GM19351 (cell line): ENCODE measurements around the gene PCDH11Y.
A peak's percentile ranks its signal among the peaks of the same experiment; 100 is the strongest.
"Not testable (repeated sequence)": the region's sequence is repeated elsewhere in the genome, so short reads cannot be mapped to it uniquely, and the experiment has no call there.

Source experiments
- ATAC-seq: cut with Tn5 transposase; IDR thresholded peaks from one replicate; pipeline ENCODE4 v1.9.1; 2021; ENCODE audit warnings: mild to moderate bottlenecking, moderate library complexity; ENCODE audit not compliant: unreplicated experiment

PCDH11Y gene, protein sequence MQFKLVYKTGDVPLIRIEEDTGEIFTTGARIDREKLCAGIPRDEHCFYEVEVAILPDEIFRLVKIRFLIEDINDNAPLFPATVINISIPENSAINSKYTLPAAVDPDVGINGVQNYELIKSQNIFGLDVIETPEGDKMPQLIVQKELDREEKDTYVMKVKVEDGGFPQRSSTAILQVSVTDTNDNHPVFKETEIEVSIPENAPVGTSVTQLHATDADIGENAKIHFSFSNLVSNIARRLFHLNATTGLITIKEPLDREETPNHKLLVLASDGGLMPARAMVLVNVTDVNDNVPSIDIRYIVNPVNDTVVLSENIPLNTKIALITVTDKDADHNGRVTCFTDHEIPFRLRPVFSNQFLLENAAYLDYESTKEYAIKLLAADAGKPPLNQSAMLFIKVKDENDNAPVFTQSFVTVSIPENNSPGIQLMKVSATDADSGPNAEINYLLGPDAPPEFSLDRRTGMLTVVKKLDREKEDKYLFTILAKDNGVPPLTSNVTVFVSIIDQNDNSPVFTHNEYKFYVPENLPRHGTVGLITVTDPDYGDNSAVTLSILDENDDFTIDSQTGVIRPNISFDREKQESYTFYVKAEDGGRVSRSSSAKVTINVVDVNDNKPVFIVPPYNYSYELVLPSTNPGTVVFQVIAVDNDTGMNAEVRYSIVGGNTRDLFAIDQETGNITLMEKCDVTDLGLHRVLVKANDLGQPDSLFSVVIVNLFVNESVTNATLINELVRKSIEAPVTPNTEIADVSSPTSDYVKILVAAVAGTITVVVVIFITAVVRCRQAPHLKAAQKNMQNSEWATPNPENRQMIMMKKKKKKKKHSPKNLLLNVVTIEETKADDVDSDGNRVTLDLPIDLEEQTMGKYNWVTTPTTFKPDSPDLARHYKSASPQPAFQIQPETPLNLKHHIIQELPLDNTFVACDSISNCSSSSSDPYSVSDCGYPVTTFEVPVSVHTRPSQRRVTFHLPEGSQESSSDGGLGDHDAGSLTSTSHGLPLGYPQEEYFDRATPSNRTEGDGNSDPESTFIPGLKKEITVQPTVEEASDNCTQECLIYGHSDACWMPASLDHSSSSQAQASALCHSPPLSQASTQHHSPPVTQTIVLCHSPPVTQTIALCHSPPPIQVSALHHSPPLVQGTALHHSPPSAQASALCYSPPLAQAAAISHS (N-terminal part only)

DNA sequence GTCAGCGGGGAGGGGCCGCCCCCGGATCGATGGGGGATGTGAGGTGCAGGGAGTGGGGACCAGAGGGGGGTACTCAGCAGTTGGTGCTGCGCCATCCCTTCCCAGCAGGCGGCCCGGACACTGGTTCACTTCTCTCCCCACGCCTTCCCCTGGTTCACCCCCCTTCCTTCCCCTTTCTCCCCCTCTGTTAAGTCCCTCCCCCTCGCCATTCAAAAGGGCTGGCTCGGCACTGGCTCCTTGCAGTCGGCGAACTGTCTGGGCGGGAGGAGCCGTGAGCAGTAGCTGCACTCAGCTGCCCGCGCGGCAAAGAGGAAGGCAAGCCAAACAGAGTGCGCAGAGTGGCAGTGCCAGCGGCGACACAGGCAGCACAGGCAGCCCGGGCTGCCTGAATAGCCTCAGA is at the start of gene PCDH11Y:
TSS of gene PCDH11Y (plus strand) at position 240 of the 400 bp plus-strand sequence. CDS start 56,804 bp downstream, outside the sequence.
- ATAC-seq, result not testable (repeated sequence)

DNA sequence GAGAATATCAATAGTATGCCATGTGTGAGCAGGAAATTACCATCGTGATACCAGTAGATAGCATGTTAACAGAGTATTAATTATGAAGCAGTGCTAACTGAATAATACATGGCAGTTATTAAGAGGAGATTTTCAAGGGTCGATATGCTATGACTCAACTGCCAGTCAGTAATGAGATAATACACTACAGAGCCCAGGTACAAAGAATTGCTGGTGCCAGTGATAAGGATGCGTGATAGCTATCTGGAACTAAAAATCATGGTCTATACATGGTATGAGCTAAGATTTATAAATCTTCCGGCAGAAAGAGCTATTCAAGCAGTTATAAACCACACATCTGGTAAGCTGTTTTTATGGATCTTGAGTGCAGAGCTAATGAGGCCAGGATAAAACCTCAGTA is 32.2 kb upstream of the PCDH11Y start:
- ATAC-seq, result not testable (repeated sequence)

- ATAC-seq, result peak; percentile 100
Measured at GRCh38 chrY:4991743-4992400, 8.2 kb upstream of the PCDH11Y start.

DNA sequence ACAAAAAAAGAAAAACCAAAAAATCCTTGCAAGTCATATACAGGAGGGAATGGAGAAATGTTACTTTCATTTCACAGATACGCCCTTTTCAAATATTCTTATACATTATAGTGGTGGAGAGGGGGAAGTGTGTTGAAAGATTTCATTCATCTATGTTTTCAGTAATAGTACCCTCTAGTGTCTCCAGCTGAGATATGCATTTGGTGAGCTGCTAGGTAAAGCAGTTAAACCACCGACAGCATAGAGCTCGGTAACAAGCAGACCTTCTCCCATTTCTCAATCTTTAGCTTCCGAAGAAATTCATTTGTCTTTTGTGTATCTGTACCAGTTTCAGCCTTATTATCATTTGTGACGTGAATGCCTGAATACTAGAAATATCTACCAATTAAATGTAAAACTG is 5.2 kb upstream of the PCDH11Y start:
- ATAC-seq, result not testable (repeated sequence)

- ATAC-seq, result not testable (repeated sequence)
Measured at GRCh38 chrY:5002476-5003184, 2.5 kb downstream of the PCDH11Y start.

DNA sequence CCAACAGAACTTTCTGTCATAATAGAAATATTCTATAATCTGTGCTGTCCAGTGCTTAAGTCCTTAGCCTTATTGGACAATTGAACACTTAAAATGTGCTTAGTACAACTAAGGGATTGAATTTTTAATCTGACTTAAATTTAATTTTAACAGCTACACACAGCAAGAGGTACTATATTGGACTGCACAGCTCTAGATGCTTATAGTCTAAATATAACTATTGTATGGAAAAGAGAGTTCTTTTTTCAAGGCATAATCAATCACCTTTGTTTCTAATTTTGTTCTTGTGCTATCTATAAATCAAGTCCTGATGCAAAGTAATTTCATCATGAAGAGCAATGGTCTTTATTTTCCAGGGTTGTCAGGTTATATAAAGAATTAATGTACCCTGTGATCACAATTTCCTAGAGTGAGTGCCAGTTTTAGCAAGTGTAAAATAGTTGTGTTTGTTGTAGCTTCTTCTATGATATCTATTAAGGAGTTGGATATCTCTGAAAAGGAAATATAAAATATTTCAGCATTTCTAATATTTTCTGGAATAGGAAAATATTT is 39.0 kb downstream of the PCDH11Y start:
- not testable (repeated sequence) for ATAC-seq

DNA sequence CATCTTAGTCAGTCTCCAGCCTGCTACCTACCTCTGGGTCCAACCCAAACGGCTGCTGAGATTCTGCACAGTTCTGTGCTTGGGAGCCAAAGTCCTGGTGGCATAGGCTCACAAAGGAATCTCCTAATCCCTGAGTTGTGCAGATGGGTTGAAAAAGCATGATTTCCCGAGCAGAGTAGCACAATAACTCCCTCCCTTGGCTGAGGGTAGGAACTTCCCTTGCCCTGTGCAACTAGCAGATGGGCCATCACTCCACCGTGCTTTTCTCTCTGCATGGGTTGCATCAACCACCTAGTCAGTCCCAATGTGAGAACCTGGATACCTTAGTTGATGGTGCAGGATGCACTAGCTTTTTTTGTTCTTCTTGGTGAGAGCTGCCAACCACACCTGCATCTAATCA is 82.9 kb downstream of the PCDH11Y start:
- ATAC-seq, result not testable (repeated sequence)

GRCh38 chrY:5182998-5183397 is 182.9 kb downstream of the PCDH11Y start:
- not testable (repeated sequence) for ATAC-seq

DNA sequence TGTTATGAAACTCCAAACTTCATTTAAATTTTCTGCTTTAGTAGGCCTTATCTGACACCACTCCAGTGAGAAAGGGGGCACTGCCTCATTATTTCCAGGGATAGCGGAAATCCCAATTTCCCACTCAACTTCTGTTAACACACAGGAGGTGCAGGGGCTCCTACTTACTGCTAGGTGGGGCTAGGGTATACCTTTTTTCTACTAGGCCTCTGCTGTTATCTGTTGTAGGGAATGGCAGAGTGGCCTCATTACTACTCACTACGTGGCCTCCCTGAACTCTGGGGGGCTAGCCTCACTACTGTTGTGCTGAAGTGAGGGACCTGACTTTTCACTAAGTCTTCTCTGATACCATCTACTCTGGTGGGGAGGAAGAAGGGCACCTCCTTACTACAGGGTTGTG is 215.0 kb downstream of the PCDH11Y start:
- not testable (repeated sequence) for ATAC-seq

GRCh38 chrY:5324931-5325330 is 324.8 kb downstream of the PCDH11Y start:
- ATAC-seq, result not testable (repeated sequence)

DNA sequence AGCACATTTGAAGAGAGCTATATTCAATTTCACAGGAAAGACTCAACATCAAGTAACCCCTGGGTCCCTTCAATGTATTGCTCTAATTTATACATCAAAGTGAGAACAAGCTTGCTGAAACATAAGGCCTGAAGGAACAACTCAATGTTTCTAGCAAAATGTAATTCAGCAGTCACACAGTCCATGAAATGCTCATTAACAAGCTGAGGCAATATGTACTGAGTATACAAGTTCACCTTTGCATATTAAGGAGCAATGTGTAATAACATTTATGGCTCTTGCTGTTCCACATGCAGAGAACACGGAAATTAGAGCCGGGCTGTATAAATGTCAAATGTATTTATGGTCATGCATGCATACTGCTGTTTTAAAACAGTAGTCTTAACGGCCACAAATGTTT is 342.1 kb downstream of the PCDH11Y start:
- ATAC-seq, result not testable (repeated sequence)

- ATAC-seq, result not testable (repeated sequence)
Measured at GRCh38 chrY:5543705-5544104, 543.6 kb downstream of the PCDH11Y start.

DNA sequence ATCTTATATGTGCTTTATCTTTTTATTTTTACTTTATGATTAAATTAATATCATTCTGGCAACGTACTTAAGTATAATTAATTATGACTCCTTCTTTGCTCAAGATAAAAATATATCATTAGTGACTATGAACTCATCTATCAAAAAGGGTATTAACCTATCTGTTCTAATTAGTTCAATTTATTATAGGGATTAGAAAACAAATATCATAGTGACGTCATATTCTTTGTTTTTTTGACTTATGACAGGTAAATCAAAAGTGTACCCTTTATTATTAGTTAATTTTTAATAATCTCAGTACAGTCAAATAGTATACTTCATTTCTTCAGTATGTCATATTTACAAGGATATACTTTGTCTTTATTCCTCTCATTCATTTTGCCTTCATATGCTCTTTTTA is 638.5 kb downstream of the PCDH11Y start:
- ATAC-seq, result not testable (repeated sequence)

GRCh38 chrY:5679265-5679664 is 679.2 kb downstream of the PCDH11Y start:
- ATAC-seq, result not testable (repeated sequence)

DNA sequence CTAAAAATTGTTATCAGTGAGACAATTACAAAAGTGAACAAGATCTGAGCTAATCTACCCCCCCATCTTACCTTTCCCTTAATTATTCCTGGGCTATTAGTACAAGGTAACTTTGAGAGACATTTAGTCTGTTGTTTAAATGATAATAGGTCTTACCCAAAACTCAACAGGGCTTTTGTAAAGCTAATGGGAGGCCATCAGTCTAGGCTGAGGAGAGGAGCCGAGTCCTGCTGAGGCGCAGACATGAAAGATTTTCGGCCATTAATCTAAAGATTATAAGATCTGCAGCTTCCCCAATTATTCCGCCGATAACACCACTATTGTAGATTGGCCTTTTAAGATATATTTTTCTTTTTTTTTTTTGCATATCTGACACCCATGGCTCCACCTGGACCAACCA is 708.6 kb downstream of the PCDH11Y start:
- not testable (repeated sequence) for ATAC-seq

DNA sequence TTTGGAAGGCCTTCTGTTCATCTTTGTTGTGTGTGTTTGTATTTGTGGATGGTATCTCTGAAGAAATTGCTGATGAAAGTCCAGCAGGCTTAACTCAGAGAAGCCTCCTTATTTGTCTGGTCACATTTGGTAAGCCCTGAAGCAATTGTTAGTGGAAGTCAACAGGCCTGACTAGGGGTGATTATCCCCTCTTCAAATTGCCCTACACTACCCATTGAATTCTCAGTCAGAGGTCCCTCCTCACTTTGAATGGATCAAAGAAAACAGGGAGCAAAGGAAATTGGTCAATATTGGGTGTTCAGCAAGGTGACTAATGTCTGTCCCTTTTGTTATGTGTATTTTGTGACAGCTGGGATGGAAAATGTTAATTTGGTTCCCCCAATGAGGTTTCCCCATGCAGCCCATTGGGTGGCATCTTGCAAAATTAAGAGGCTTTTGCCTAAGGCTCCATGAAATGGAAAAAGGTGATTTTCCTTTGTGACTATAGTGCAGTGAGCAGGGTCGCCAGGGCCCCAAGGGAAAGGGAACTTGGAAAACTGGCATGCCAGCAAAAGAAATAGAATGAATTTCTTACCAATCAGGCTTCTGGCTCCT is 709.8 kb downstream of the PCDH11Y start:
- not testable (repeated sequence) for ATAC-seq

- not testable (repeated sequence) for ATAC-seq
Measured at GRCh38 chrY:5761403-5761802, 761.3 kb downstream of the PCDH11Y start.

GRCh38 chrY:5776485-5776884 is 776.4 kb downstream of the PCDH11Y start:
- ATAC-seq, result not testable (repeated sequence)
